Spleen (tissue), 11 donors: ENCODE measurements around the gene CELSR3. TPM values are rescaled to one million over a fixed set of nuclear protein-coding genes. Genes with fewer than 3 reads are reported as not detected.

Experiments
- DNase-seq: peaks from one replicate; pipeline ENCODE4 v3.0.0-alpha.2; 2020
- H3K27ac ChIP-seq, 8 donors: fragments of 200-600 bp; sonication (generic) in 7 of 8; 1 replicate in 4 of 8; 2 replicates in 4 of 8; pipeline versions ENCODE4 v1.5.0 to v1.8.0; 2016 to 2021; ENCODE audit warnings: inconsistent platforms in 4 of 8, mild to moderate bottlenecking in 4 of 8, moderate library complexity in 1 of 8
- H3K27me3 ChIP-seq, 7 donors: fragments of 200-600 bp; sonication (generic) in 6 of 7; replicated peaks in 1 of 7; 1 replicate in 4 of 7; 2 replicates in 3 of 7; pipeline versions ENCODE4 v1.5.0 to v1.8.0; 2016 to 2021; ENCODE audit warnings: inconsistent platforms in 3 of 7, mild to moderate bottlenecking in 1 of 7
- H3K36me3 ChIP-seq, 6 donors: fragments of 200-600 bp; sonication (generic) in 5 of 6; 1 replicate in 4 of 6; 2 replicates in 2 of 6; pipeline versions ENCODE4 v1.5.0 to v1.8.0; 2016 to 2021; ENCODE audit warnings: inconsistent platforms in 2 of 6
- H3K4me1 ChIP-seq, 6 donors: fragments of 200-600 bp; sonication (generic) in 5 of 6; 1 replicate in 3 of 6; 2 replicates in 3 of 6; pipeline versions ENCODE4 v1.5.0 to v1.8.0; 2016 to 2021; ENCODE audit warnings: inconsistent platforms in 3 of 6
- H3K4me3 ChIP-seq, 8 donors: fragments of 200-600 bp; sonication (generic) in 7 of 8; 1 replicate in 4 of 8; 2 replicates in 4 of 8; pipeline versions ENCODE4 v1.5.0 to v1.8.0; 2016 to 2021; ENCODE audit warnings: inconsistent platforms in 4 of 8, mild to moderate bottlenecking in 4 of 8, moderate library complexity in 2 of 8
- H3K9me3 ChIP-seq, 8 donors: fragments of 200-600 bp; sonication (generic) in 7 of 8; 1 replicate in 4 of 8; 2 replicates in 4 of 8; pipeline versions ENCODE4 v1.5.0 to v1.8.0; 2016 to 2021; ENCODE audit warnings: inconsistent platforms in 4 of 8
- CTCF ChIP-seq, 11 experiments: fragments of 200-600 bp in 7 of 11; fragments of 450-650 bp in 4 of 11; sonication (generic) in 4 of 11; IDR thresholded peaks in 8 of 11; conservative IDR thresholded peaks in 3 of 11; 1 replicate in 7 of 11; 2 replicates in 4 of 11; pipeline versions ENCODE4 v1.4.0 to v1.8.0; 2016 to 2021; ENCODE audit warnings: antibody characterized with exemption in 11 of 11, inconsistent platforms in 4 of 11, mild to moderate bottlenecking in 1 of 11
- POLR2A ChIP-seq, 3 donors: fragments of 450-650 bp; IDR thresholded peaks; one replicate each; pipeline ENCODE4 v1.5.1; 2017; ENCODE audit warnings: antibody characterized with exemption in 3 of 3, mild to moderate bottlenecking in 1 of 3
- POLR2AphosphoS5 ChIP-seq, 3 donors: sonication (generic); formaldehyde crosslinking; IDR thresholded peaks; one replicate each; pipeline ENCODE4 v1.5.1; 2017; ENCODE audit warnings: antibody characterized with exemption in 3 of 3
- WGBS, 5 donors: extraction: QIAGEN DNeasy Blood & Tissue Kit in 3 of 5; methylation state at CpG; one replicate each; pipeline versions ENCODE4 v1.1.5 to v1.1.7; 2013 to 2018; 5-methylcytosine and 5-hydroxymethylcytosine counted together
- intact Hi-C: fragments of 100-400 bp; cut with DNase I; formaldehyde crosslinking; loops from one replicate; pipeline ENCODE4 v1.15.0; 2023; ENCODE audit warnings: low total_unique reads
- polyA plus RNA-seq, 3 donors: library from polyadenylated mRNA; stranded (reverse); fragments of 200-250 nt; gene quantifications; one replicate each; pipeline ENCODE4 v1.2.1, GENCODE V29; 2013
- total RNA-seq, 7 donors: library from RNA; depleted of rRNA in 3 of 7; stranded (reverse); fragments of >200 nt in 3 of 7; fragmentation: NEBNext Ultra II Directional in 4 of 7; extraction: Animal tissue kit (Norgen Biotek cat#: 25700) in 4 of 7; gene quantifications; one replicate each; pipeline versions ENCODE4 v1.1.0 to v1.2.1, GENCODE V29; 2016 to 2021
- donor health status: healthy with polysubstance abuse.
- donor health status: DM: no; HTN: no; CAD: no; lungs with moderate emphysema.
- donor health status: DM: no; HTN: no; CAD: no.
- donor health status: Bipolar disorder and iron deficiency.
- donor health status: healthy.
- donor health status: DM: no; HTN: no; CAD: no.
- donor health status: DM: yes; HTN: yes; CAD: no.

The CELSR3 gene
- total and polyA plus RNA-seq, 10 donors: 0.56 to 2.7 (median 1.9) TPM

- no peak for TF ChIP-seq CTCF (IDR thresholded peaks at IDR 0.05 in 8 of 11, conservative IDR thresholded peaks at IDR 0.05 in 3 of 11)
- no peak for TF ChIP-seq POLR2AphosphoS5 (IDR thresholded peaks at IDR 0.05)
- TF ChIP-seq POLR2A (IDR thresholded peaks at IDR 0.05): no peak
- no peak for DNase-seq
- H3K27me3 ChIP-seq: no peaks in the 10 kb centered on the region
- intact Hi-C loops: no loop called here
- H3K4me3 ChIP-seq: no peak overlapping the region
- H3K36me3 ChIP-seq: peaks cover 0 to 93% (median 37%) of the 10 kb centered on the region in 6 donors
- peak overlapping the region in 1 of 8 donors; percentile 21 for H3K27ac ChIP-seq
- no peaks in the 10 kb centered on the region for H3K9me3 ChIP-seq
- peaks cover 16 to 94% (median 58%) of the 10 kb centered on the region in 6 donors for H3K4me1 ChIP-seq
- WGBS, 5 donors: 60 to 81% (median 74%) methylated on average over 2 of the region's 2 CpGs
Measured at GRCh38 chr3:48708481-48708889, 45.8 kb upstream of the CELSR3 start.

GRCh38 chr3:48707157-48707556 is 44.5 kb upstream of the CELSR3 start:
- WGBS, 5 donors: 80 to 87% (median 86%) methylated on average over 5 of the region's 5 CpGs
- DNase-seq: no peak
- Histone ChIP-seq H3K27ac (peak overlapping the region in 1 of 8 donors; percentile 20), H3K4me1 (peaks cover 8 to 94% (median 53%) of the 10 kb centered on the region in 6 donors), H3K9me3 (no peaks in the 10 kb centered on the region), H3K27me3 (no peaks in the 10 kb centered on the region), H3K36me3 (peaks cover 0 to 89% (median 32%) of the 10 kb centered on the region in 6 donors), H3K4me3 (no peak overlapping the region)
- intact Hi-C loops: no loop called here
- TF ChIP-seq CTCF (IDR thresholded peaks at IDR 0.05 in 8 of 11, conservative IDR thresholded peaks at IDR 0.05 in 3 of 11): no peak
- TF ChIP-seq POLR2A (IDR thresholded peaks at IDR 0.05): no peak
- no peak for TF ChIP-seq POLR2AphosphoS5 (IDR thresholded peaks at IDR 0.05)

- intact Hi-C loops: no loop called here
- TF ChIP-seq POLR2AphosphoS5 (IDR thresholded peaks at IDR 0.05) (no peak), POLR2A (IDR thresholded peaks at IDR 0.05) (no peak), CTCF (IDR thresholded peaks at IDR 0.05 in 8 of 11, conservative IDR thresholded peaks at IDR 0.05 in 3 of 11) (no peak)
- Histone ChIP-seq H3K4me1 (peaks cover 0 to 91% (median 28%) of the 10 kb centered on the region in 6 donors), H3K4me3 (no peak overlapping the region), H3K27ac (no peak overlapping the region), H3K9me3 (no peaks in the 10 kb centered on the region), H3K36me3 (peaks cover 0 to 86% (median 28%) of the 10 kb centered on the region in 6 donors), H3K27me3 (no peaks in the 10 kb centered on the region)
- DNase-seq: peak; percentile 25
- WGBS, 5 donors: 81 to 87% (median 82%) methylated on average over 6 of the region's 6 CpGs
Measured at GRCh38 chr3:48702320-48702920, 39.7 kb upstream of the CELSR3 start.

- peaks cover 0 to 79% (median 24%) of the 10 kb centered on the region in 6 donors for H3K36me3 ChIP-seq
- no peak overlapping the region for H3K27ac ChIP-seq
- H3K4me3 ChIP-seq: no peak overlapping the region
- H3K9me3 ChIP-seq: no peaks in the 10 kb centered on the region
- WGBS, 5 donors: 90 to 97% (median 95%) methylated on average over 11 of the region's 11 CpGs
- TF ChIP-seq POLR2A (IDR thresholded peaks at IDR 0.05) (no peak), POLR2AphosphoS5 (IDR thresholded peaks at IDR 0.05) (no peak), CTCF (IDR thresholded peaks at IDR 0.05 in 8 of 11, conservative IDR thresholded peaks at IDR 0.05 in 3 of 11) (no peak)
- intact Hi-C loops: no loop called here
- peaks cover 0 to 87% (median 32%) of the 10 kb centered on the region in 6 donors for H3K4me1 ChIP-seq
- peak; percentile 19 for DNase-seq
- no peaks in the 10 kb centered on the region for H3K27me3 ChIP-seq
Measured at GRCh38 chr3:48700731-48701405, 38.2 kb upstream of the CELSR3 start.
